Breast epithelium (tissue), 3 donors: ENCODE measurements around the gene BACE1.

Experiments used
- POLR2A ChIP-seq: fragments of 450-650 bp; IDR thresholded peaks from one replicate; pipeline ENCODE4 v1.6.1; 2016; ENCODE audit warnings: antibody characterized with exemption, mild to moderate bottlenecking, moderate library complexity
- TF ChIP-seq, protein P1 (sequence below), 3 donors: fragments of 450-650 bp; IDR thresholded peaks; one replicate each; pipeline ENCODE4 v1.5.1; 2016 to 2017; ENCODE audit warnings: antibody characterized with exemption in 3 of 3, mild to moderate bottlenecking in 3 of 3, moderate library complexity in 3 of 3

- TF ChIP-seq, protein P1, sequence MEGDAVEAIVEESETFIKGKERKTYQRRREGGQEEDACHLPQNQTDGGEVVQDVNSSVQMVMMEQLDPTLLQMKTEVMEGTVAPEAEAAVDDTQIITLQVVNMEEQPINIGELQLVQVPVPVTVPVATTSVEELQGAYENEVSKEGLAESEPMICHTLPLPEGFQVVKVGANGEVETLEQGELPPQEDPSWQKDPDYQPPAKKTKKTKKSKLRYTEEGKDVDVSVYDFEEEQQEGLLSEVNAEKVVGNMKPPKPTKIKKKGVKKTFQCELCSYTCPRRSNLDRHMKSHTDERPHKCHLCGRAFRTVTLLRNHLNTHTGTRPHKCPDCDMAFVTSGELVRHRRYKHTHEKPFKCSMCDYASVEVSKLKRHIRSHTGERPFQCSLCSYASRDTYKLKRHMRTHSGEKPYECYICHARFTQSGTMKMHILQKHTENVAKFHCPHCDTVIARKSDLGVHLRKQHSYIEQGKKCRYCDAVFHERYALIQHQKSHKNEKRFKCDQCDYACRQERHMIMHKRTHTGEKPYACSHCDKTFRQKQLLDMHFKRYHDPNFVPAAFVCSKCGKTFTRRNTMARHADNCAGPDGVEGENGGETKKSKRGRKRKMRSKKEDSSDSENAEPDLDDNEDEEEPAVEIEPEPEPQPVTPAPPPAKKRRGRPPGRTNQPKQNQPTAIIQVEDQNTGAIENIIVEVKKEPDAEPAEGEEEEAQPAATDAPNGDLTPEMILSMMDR (IDR thresholded peaks at IDR 0.05): no peak
- no peak for TF ChIP-seq POLR2A
Measured at GRCh38 chr11:117255966-117256365, 60.1 kb downstream of the BACE1 start.
